Measurements from ENCODE around the gene LYSMD4. TPM values are rescaled to one million over a fixed set of nuclear protein-coding genes. Genes with fewer than 3 reads are reported as not detected.

The LYSMD4 gene
- total and polyA plus RNA-seq, 2 of the 8 experiments (the other 6 are each of a cell fraction or from before 2014, with no cell fraction given) = 7.5 to 17.5 TPM

- no peak for TF ChIP-seq EP300 (IDR thresholded peaks at IDR 0.05; ENCODE audit: borderline replicate concordance in 1 of 2, low read depth in 2 of 2, low read length in 2 of 2)
- TF ChIP-seq EGR1 (IDR thresholded peaks at IDR 0.05; ENCODE audit: borderline replicate concordance, low read depth, low read length) = no peak
- TF ChIP-seq TBP (IDR thresholded peaks at IDR 0.05; ENCODE audit: low read depth, low read length) = no peak
- no peak for TF ChIP-seq ASH2L (IDR thresholded peaks at IDR 0.05; ENCODE audit: low read length)
- no peak for TF ChIP-seq TAF1 (IDR thresholded peaks at IDR 0.05; ENCODE audit: low read depth, low read length)
- no peak for TF ChIP-seq NANOG (IDR thresholded peaks at IDR 0.05; ENCODE audit: insufficient read depth, low read depth, low read length, poor library complexity, severe bottlenecking)
These were observed 24.7 kb downstream of the LYSMD4 start (continued) for GRCh38 chr15:99708563-99708962.

Data from H1 (cell line).